Measurements from ENCODE around the gene DSCAM.

The DSCAM gene

GRCh38 chr21:40345711-40346321 lies 501.1 kb downstream of the DSCAM start:
- Histone ChIP-seq H3F3A (ENCODE audit: insufficient read depth) (no peaks in the 10 kb centered on the region), H3K27me3 (ENCODE audit: low read length) (no peaks in the 10 kb centered on the region), H2AFZ (ENCODE audit: low read depth, low read length, severe bottlenecking) (no peak overlapping the region)

GRCh38 chr21:40340357-40340756 lies 506.6 kb downstream of the DSCAM start:
- no peak for TF ChIP-seq CTCF (IDR thresholded peaks at IDR 0.05; ENCODE audit: insufficient read depth, low read length, poor library complexity, severe bottlenecking)
- no peak for TF ChIP-seq EZH2phosphoT487 (conservative IDR thresholded peaks at IDR 0.05; ENCODE audit: low read length)
- H3K36me3 ChIP-seq (ENCODE audit: low read length), result no peaks in the 10 kb centered on the region

More at GRCh38 chr21:40345711-40346321, 501.1 kb downstream of the DSCAM start:
- Histone ChIP-seq H3K27ac (ENCODE audit: low read depth, low read length) (no peak overlapping the region), H3K9ac (ENCODE audit: low read length) (no peak overlapping the region), H3K36me3 (ENCODE audit: low read length) (no peaks in the 10 kb centered on the region), H3K79me2 (ENCODE audit: insufficient read depth, low read length) (no peaks in the 10 kb centered on the region), H3K4me2 (ENCODE audit: low read depth, low read length, poor library complexity, severe bottlenecking) (no peak overlapping the region), H3K4me3 (ENCODE audit: insufficient read depth, low read length, poor library complexity, severe bottlenecking) (no peak overlapping the region), H3K9me3 (ENCODE audit: insufficient read depth, low read length) (no peaks in the 10 kb centered on the region), H3K9me2 (replicated peaks; ENCODE audit: insufficient read depth, low read length) (no peaks in the 10 kb centered on the region), H4K20me1 (ENCODE audit: low read depth, low read length) (no peaks in the 10 kb centered on the region)
- TF ChIP-seq EZH2phosphoT487 (conservative IDR thresholded peaks at IDR 0.05; ENCODE audit: low read length) (no peak), CTCF (IDR thresholded peaks at IDR 0.05; ENCODE audit: insufficient read depth, low read length, poor library complexity, severe bottlenecking) (no peak)

GRCh38 chr21:40339050-40339449 lies 507.9 kb downstream of the DSCAM start:
- no peaks in the 10 kb centered on the region for H3K79me2 ChIP-seq (ENCODE audit: insufficient read depth, low read length)
- H4K20me1 ChIP-seq (ENCODE audit: low read depth, low read length), result no peaks in the 10 kb centered on the region
- H3K4me3 ChIP-seq (ENCODE audit: insufficient read depth, low read length, poor library complexity, severe bottlenecking), result no peak overlapping the region
- H3F3A ChIP-seq (ENCODE audit: insufficient read depth), result no peaks in the 10 kb centered on the region
- TF ChIP-seq CTCF (IDR thresholded peaks at IDR 0.05; ENCODE audit: insufficient read depth, low read length, poor library complexity, severe bottlenecking) (no peak), EZH2phosphoT487 (conservative IDR thresholded peaks at IDR 0.05; ENCODE audit: low read length) (no peak)
- H3K36me3 ChIP-seq (ENCODE audit: low read length), result no peaks in the 10 kb centered on the region
- H3K9me2 ChIP-seq (replicated peaks; ENCODE audit: insufficient read depth, low read length), result no peaks in the 10 kb centered on the region
- H3K9me3 ChIP-seq (ENCODE audit: insufficient read depth, low read length), result no peaks in the 10 kb centered on the region
- no peak overlapping the region for H2AFZ ChIP-seq (ENCODE audit: low read depth, low read length, severe bottlenecking)
- H3K27ac ChIP-seq (ENCODE audit: low read depth, low read length), result no peak overlapping the region
- H3K9ac ChIP-seq (ENCODE audit: low read length), result no peak overlapping the region
- no peaks in the 10 kb centered on the region for H3K27me3 ChIP-seq (ENCODE audit: low read length)
- no peak overlapping the region for H3K4me2 ChIP-seq (ENCODE audit: low read depth, low read length, poor library complexity, severe bottlenecking)

More at GRCh38 chr21:40340357-40340756, 506.6 kb downstream of the DSCAM start:
- Histone ChIP-seq H3K9me3 (ENCODE audit: insufficient read depth, low read length) (no peaks in the 10 kb centered on the region), H3K79me2 (ENCODE audit: insufficient read depth, low read length) (no peaks in the 10 kb centered on the region), H3K9ac (ENCODE audit: low read length) (no peak overlapping the region), H4K20me1 (ENCODE audit: low read depth, low read length) (no peaks in the 10 kb centered on the region), H3K4me2 (ENCODE audit: low read depth, low read length, poor library complexity, severe bottlenecking) (no peak overlapping the region), H3F3A (ENCODE audit: insufficient read depth) (no peaks in the 10 kb centered on the region), H3K27ac (ENCODE audit: low read depth, low read length) (no peak overlapping the region), H3K9me2 (replicated peaks; ENCODE audit: insufficient read depth, low read length) (no peaks in the 10 kb centered on the region), H3K4me3 (ENCODE audit: insufficient read depth, low read length, poor library complexity, severe bottlenecking) (no peak overlapping the region), H2AFZ (ENCODE audit: low read depth, low read length, severe bottlenecking) (no peak overlapping the region), H3K27me3 (ENCODE audit: low read length) (no peaks in the 10 kb centered on the region)

Measured in SU-DHL-6 (cell line).